K562 treated with DMSO at 1 percent for 12 hours (cell line): ENCODE measurements around the gene PANK1. TPM values are rescaled to one million over a fixed set of nuclear protein-coding genes. Genes with fewer than 3 reads are reported as not detected.

ENCODE experiments used
- total RNA-seq: library from RNA; unstranded; fragments of 300-600 nt; gene quantifications from 2 replicates; pipeline ENCODE4 v1.2.3, GENCODE V29; 2022; ENCODE audit not compliant: insufficient read depth

The PANK1 gene
- 3.2 and 4.3 TPM in 2 replicates for total RNA-seq

GRCh38 chr10:89644967-89645741, at the start of gene PANK1:
PANK1 (minus strand) TSS chr10:89645242; CDS start chr10:89644891, 351 bp downstream.

GRCh38 chr10:89535171-89536012, 109.7 kb downstream of the PANK1 start, which contains the start of gene SLC16A12:
SLC16A12 (minus strand) TSS chr10:89535594; CDS start chr10:89462578, 73,016 bp downstream.

Other genes starting within 250 kb of the PANK1 start
- 0.25 TPM in 1 of 2 replicates, not detected in the other for gene IFIT5, start 230.7 kb downstream of the PANK1 start, total RNA-seq
- gene SLC16A12, start 109.6 kb downstream of the PANK1 start, total RNA-seq, result not detected in 2 replicates
- 8.4 and 16.4 TPM in 2 replicates for gene KIF20B, start 56.3 kb upstream of the PANK1 start, total RNA-seq